ENCODE data around the gene SCO1.
"Not testable (repeated sequence)": the region's sequence is repeated elsewhere in the genome, so short reads cannot be mapped to it uniquely, and the experiment has no call there.

Gene SCO1

GRCh38 chr17:10697092-10698081, at the start of gene SCO1, which contains the start of gene ADPRM:
Gene SCO1 (minus strand): TSS chr17:10697533. CDS start chr17:10697507, 26 bp downstream.
Gene ADPRM (plus strand): TSS chr17:10697594. CDS start chr17:10704927, 7,333 bp downstream.
- peak; percentile 78 to 89 for DNase-seq (ENCODE audit: extremely low read depth in 1 of 2, low read depth in 1 of 2)

- DNase-seq (ENCODE audit: extremely low read depth in 1 of 2, low read depth in 1 of 2) = no peak
These were observed 47.9 kb upstream of the SCO1 start for GRCh38 chr17:10745231-10745630.

DNA sequence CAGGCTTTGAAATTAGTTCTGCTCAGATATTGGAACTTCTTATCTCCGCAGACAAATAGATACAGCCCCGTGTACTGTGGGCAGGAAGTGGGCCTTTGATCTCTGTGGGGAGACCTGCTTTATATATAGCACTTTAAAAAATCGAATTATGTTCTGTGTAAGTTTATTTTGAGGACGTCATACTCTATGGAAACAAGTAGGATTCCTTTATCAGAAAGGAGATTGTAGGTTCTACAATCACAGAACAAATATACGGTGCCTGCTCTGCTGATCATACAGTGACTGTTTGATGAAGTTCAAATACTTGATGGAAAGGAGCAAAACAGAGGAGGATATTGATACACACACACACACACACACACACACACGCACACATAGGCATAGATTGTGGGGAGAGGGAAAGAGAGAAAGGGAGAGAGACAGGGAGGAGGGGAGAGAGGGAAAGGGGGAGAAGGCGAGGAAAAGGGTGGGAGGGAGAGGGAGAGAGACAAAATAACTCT, 47.2 kb upstream of the SCO1 start:
- DNase-seq (ENCODE audit: extremely low read depth in 1 of 2, low read depth in 1 of 2) = no peak

- no peak for DNase-seq (ENCODE audit: extremely low read depth in 1 of 2, low read depth in 1 of 2)
These were observed 46.1 kb upstream of the SCO1 start for GRCh38 chr17:10743316-10744009.

DNA sequence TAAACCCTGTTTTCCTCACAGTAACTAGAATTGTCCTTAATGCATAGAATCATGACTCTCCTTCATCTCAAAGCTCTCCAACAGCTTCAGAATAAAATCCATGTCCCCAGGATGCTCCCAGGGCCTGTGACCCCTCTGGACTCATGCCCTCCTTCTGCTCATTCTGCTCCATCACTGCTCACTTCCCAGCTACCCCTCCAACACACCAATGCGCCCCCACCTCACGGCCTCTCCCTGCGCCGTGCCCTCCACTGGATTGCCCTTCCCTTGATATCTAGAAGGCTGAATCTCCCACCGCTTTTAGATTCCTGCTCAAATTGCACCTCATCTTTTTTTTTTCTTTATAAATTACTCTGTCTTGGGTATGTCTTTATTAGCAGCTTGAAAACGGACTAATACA, 45.1 kb upstream of the SCO1 start:
- no peak for DNase-seq (ENCODE audit: extremely low read depth in 1 of 2, low read depth in 1 of 2)

DNA sequence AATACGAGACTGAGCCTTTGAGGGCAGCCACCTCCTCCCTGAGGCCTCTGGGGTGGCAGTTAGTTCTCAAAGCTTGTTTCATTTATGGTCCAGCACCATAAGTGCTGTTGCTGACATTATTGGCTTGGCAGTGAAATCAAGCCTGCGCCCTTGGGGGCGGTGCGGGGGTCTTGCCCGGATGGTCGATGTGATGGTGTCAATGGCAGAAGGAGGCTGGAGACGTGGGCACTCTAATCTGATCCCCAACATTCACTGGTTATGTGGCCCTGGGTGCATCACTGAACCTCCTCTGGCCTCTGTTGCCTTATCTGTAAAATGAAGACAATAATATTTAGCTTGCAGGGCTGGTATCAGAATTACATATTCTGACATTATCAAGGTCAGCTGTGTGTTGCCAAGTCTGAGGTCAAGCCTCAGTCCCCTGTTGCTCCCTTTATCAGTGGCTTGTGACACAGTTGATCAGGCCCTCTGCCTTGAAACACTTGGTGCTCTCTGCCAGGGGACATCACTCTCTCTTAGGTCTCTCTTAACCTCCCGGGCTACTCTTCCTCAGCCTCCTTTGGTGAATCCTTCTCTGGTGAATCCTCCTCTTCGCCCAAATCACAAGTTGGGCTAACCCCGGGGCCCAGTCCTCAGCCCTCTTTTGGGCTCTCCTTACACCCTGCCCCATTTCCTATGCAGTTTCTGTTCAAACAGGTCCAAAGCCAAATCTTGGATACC, 44.2 kb upstream of the SCO1 start:
- no peak for DNase-seq (ENCODE audit: extremely low read depth in 1 of 2, low read depth in 1 of 2)

DNA sequence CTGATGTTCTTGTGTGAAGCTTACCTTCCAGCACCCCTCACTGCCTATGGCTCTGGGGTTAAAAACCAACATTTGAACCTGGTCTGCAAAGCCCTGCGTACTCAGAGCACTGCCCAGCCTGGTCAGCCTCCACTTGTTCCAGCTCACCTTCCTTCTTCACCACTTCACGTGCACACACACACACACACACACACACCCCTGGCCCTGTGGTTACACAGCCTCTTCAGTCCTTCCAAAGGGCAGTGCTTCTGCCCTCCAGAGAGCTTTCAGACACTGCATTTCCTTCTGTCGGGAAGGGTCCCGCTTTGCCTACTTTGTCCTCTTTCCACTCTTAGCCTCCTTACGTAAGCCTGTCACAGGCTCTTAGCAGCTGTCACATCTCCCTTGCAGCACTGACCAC, 42.1 kb upstream of the SCO1 start:
- no peak for DNase-seq (ENCODE audit: extremely low read depth in 1 of 2, low read depth in 1 of 2)

DNA sequence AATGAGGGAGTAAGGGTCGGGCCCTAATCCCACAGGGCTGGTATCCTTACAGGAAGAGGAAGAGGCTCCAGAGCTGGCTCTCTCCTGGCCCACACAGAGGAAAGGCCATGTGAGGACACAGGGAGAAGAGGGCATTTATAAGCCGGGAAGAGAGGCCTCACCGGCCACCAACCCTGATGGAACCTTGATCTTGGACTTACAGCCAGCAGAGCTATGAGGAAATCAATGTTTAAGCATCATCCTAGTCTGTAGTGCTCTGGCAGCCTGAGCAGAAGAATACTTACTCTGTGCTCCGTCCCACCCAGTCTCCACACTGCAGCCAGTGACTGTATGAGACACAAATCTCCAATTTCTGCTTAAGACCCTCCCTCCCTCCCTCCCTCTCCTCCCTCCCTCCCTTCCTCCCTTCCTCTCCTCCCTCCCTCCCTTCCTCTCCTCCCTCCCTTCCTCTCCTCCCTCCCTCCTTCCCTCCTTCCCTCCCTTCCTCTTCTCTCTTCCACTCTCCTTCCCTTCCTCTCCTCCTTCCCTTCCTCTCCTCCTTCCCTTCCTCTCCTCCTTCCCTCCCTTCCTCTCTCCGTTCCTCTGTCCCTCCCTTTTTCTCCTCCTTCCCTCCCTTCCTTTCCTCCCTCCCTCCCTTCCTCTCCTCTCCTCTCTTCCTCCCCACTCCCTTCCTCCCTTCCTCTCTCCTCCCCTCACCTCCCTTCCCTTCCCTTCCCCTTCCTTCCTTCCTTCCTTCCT, 41.4 kb upstream of the SCO1 start:
- no peak for DNase-seq (ENCODE audit: extremely low read depth in 1 of 2, low read depth in 1 of 2)

- DNase-seq (ENCODE audit: extremely low read depth in 1 of 2, low read depth in 1 of 2) = no peak
These were observed 40.4 kb upstream of the SCO1 start for GRCh38 chr17:10737736-10738135.

GRCh38 chr17:10737168-10737622, 39.9 kb upstream of the SCO1 start:
- DNase-seq (ENCODE audit: extremely low read depth in 1 of 2, low read depth in 1 of 2) = no peak

GRCh38 chr17:10735821-10736220, 38.5 kb upstream of the SCO1 start:
- DNase-seq (ENCODE audit: extremely low read depth in 1 of 2, low read depth in 1 of 2) = no peak

- no peak for DNase-seq (ENCODE audit: extremely low read depth in 1 of 2, low read depth in 1 of 2)
These were observed 37.9 kb upstream of the SCO1 start for GRCh38 chr17:10735251-10735650.

GRCh38 chr17:10733666-10734065, 36.3 kb upstream of the SCO1 start:
- no peak for DNase-seq (ENCODE audit: extremely low read depth in 1 of 2, low read depth in 1 of 2)

DNA sequence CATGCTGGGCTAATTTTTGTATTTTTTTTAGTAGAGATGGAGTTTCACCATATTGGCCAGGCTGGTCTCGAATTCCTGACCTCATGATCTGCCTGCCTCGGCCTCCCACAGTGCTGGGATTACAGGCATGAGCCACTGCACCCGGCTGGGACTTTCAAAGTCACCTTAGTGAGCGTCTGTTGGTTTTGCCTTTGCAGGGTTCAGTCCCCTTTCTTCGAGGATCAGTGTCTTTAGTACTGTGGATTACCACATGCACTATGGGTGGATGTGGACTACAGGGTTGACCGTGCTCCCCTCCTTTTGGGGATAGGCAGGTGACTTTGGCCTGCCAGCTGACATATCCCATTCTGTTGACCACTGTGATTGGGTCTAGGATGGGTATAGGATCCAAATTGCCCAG, 34.8 kb upstream of the SCO1 start:
- DNase-seq (ENCODE audit: extremely low read depth in 1 of 2, low read depth in 1 of 2) = not testable (repeated sequence)

GRCh38 chr17:10731408-10731879, 34.1 kb upstream of the SCO1 start:
- DNase-seq (ENCODE audit: extremely low read depth in 1 of 2, low read depth in 1 of 2) = no peak

DNA sequence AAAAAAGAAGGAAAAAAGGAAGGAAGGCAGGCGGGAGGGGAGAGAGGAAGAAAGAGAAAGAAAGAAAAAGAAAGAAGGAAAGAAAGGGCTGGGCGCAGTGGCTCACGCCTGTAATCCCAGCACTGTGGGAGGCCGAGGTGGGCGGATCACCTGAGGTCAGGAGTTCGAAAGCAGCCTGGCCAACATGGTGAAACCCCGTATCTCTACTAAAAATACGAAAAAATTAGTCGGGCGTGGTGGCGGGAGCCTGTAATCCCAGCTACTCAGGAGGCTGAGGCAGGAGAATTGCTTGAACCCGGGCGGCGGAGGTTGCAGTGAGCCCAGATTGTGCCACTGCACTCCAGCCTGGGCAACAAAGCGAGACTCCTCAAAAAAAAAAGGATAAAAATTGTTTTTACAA, 32.9 kb upstream of the SCO1 start:
- not testable (repeated sequence) for DNase-seq (ENCODE audit: extremely low read depth in 1 of 2, low read depth in 1 of 2)

- peak; percentile 7 to 17 for DNase-seq (ENCODE audit: extremely low read depth in 1 of 2, low read depth in 1 of 2)
These were observed 32.2 kb upstream of the SCO1 start, which contains the start of gene TMEM220 for GRCh38 chr17:10729334-10730193. Gene TMEM220 (minus strand): TSS chr17:10730023. CDS start chr17:10729851, 172 bp downstream.

DNA sequence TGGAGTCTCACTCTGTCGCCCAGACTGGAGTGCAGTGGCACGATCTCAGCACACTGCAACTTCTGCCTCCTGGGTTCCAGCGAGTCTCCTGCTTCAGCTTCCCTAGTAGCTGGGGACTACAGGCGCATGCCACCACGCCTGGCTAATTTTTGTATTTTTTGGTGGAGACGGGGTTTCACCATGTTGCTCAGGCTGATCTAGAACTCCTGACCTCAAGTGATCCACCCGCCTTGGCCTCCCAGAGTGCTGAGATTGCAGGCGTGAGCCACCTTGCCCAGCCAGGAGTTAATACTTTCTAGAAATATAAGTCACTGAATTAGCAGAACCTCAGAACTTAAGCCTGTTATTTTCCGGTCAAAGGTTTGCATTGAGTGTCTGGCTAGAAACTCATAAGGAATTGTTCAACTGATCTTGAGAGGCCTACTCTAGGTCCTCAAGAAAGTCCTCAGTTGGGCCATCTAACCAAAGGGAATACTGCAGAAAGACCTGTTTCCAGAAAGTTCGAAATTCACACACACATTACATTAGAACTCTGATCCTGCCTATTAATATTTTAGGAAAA, 31.1 kb upstream of the SCO1 start:
- DNase-seq (ENCODE audit: extremely low read depth in 1 of 2, low read depth in 1 of 2) = no peak

DNA sequence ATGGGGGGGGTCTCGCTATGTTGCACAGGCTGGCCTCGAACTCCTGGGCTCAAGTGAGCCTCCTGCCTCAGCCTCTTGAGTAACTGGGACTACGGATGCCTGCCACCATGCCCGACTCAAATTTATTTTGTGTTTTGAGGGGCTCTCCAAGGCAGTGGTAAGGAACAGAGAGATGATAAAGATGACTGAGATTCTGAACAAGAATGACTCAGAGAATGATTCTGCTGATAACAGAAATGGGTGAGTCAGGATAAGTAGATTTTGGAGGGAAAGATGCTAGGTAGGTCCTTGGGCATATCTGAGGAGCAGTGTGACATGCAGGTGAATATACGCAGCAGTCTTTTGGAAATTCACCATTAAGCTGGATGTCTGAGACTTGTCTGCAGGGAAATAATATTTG, 29.9 kb upstream of the SCO1 start:
- peak in 1 of 2 donors; percentile 16 for DNase-seq (ENCODE audit: extremely low read depth in 1 of 2, low read depth in 1 of 2)
